ENCODE measurements around the gene DISP2. TPM values are rescaled to one million over a fixed set of nuclear protein-coding genes. Genes with fewer than 3 reads are reported as not detected.

The DISP2 gene
- total RNA-seq, 4 donors from 2014 or later, result 0.81 to 5.9 (median 3.6) TPM

GRCh38 chr15:40354408-40355171 is 3.4 kb upstream of the DISP2 start:
- Histone ChIP-seq H3K36me3 (no peaks in the 10 kb centered on the region), H3K27me3 (no peaks in the 10 kb centered on the region), H3K9me3 (no peaks in the 10 kb centered on the region), H3K4me1 (peaks cover 8 to 13% of the 10 kb centered on the region in 2 donors), H3K27ac (no peak overlapping the region), H3K4me3 (replicated peaks in 1 of 3) (no peak overlapping the region)
- intact Hi-C loops (cut with DNase I), result loop anchor here (5.0 kb wide), 1 partner anchor 72 kb away; the partner anchor contains the start of gene ANKRD63
- peak; percentile 60 to 62 for DNase-seq
- TF ChIP-seq CTCF (IDR thresholded peaks at IDR 0.05), result peak in 4 of 6 experiments; percentile 33 to 57 (median 48)
- no peak for TF ChIP-seq POLR2A (IDR thresholded peaks at IDR 0.05)
- 40 to 44% methylated on average over 8 to 9 of the region's 9 CpGs for WGBS, 2 donors

GRCh38 chr15:40355976-40356585 is 1.9 kb upstream of the DISP2 start:
- intact Hi-C loops (cut with DNase I), result loop anchor here (5.0 kb wide), 1 partner anchor 74 kb away; the partner anchor contains the start of gene ANKRD63
- no peaks in the 10 kb centered on the region for H3K36me3 ChIP-seq
- H3K9me3 ChIP-seq, result no peaks in the 10 kb centered on the region
- H3K27me3 ChIP-seq, result no peaks in the 10 kb centered on the region
- no peak for TF ChIP-seq POLR2A (IDR thresholded peaks at IDR 0.05)
- TF ChIP-seq CTCF (IDR thresholded peaks at IDR 0.05), result no peak
- H3K4me1 ChIP-seq, result peaks cover 8 to 13% of the 10 kb centered on the region in 2 donors
- no peak overlapping the region for H3K4me3 ChIP-seq (replicated peaks in 1 of 3)
- no peak for DNase-seq
- WGBS, 2 donors, result 74% methylated on average over 4 of the region's 5 CpGs; no CpG with 5 or more reads in 1 of the 2 donors
- no peak overlapping the region for H3K27ac ChIP-seq

GRCh38 chr15:40357246-40357645 is 773 bp upstream of the DISP2 start:
- Histone ChIP-seq H3K27me3 (no peaks in the 10 kb centered on the region), H3K4me3 (replicated peaks in 1 of 3) (peak overlapping the region in 1 of 3 donors; percentile 37), H3K36me3 (no peaks in the 10 kb centered on the region), H3K9me3 (no peaks in the 10 kb centered on the region), H3K4me1 (peaks cover 8 to 13% of the 10 kb centered on the region in 2 donors), H3K27ac (no peak overlapping the region)
- 63 to 69% methylated on average over 1 of the region's 1 CpG for WGBS, 2 donors
- intact Hi-C loops (cut with DNase I), result loop anchor here (5.0 kb wide), 1 partner anchor 75 kb away; the partner anchor contains the start of gene ANKRD63
- DNase-seq, result no peak
- no peak for TF ChIP-seq POLR2A (IDR thresholded peaks at IDR 0.05)
- no peak for TF ChIP-seq CTCF (IDR thresholded peaks at IDR 0.05)

GRCh38 chr15:40358471-40359353 is 693 bp downstream of the DISP2 start:
- TF ChIP-seq CTCF (IDR thresholded peaks at IDR 0.05), result no peak
- no peak for TF ChIP-seq POLR2A (IDR thresholded peaks at IDR 0.05)
- intact Hi-C loops (cut with DNase I), result loop anchor here (5.0 kb wide), 1 partner anchor 76 kb away; the partner anchor contains the start of gene ANKRD63
- Histone ChIP-seq H3K36me3 (no peaks in the 10 kb centered on the region), H3K27ac (no peak overlapping the region), H3K4me1 (peaks cover 8 to 13% of the 10 kb centered on the region in 2 donors), H3K4me3 (replicated peaks in 1 of 3) (peak overlapping the region in 1 of 3 donors; percentile 37), H3K27me3 (no peaks in the 10 kb centered on the region), H3K9me3 (no peaks in the 10 kb centered on the region)
- peak in 1 of 2 donors; percentile 36 for DNase-seq
- WGBS, 2 donors, result 12 to 15% methylated on average over 29 of the region's 31 CpGs
